ENCODE results near the gene ZNF282. TPM values are rescaled to one million over a fixed set of nuclear protein-coding genes. Genes with fewer than 3 reads are reported as not detected.
"Not testable (repeated sequence)": the region's sequence is repeated elsewhere in the genome, so short reads cannot be mapped to it uniquely, and the experiment has no call there.

ZNF282 gene
- total RNA-seq, 2 donors from 2014 or later = 103 to 105 TPM

- peak overlapping the region; percentile 66 for H3K27ac Mint-ChIP-seq
- ATAC-seq (replicated peaks) = peak; percentile 12
- no peak overlapping the region for H3K4me3 Mint-ChIP-seq
- H3K9me3 Mint-ChIP-seq = no peaks in the 10 kb centered on the region
- peaks cover 12% of the 10 kb centered on the region for H3K4me1 Mint-ChIP-seq
- no peaks in the 10 kb centered on the region for H3K27me3 Mint-ChIP-seq
- H3K36me3 Mint-ChIP-seq (ENCODE audit: low read depth) = peaks cover 48% of the 10 kb centered on the region
These were observed 30.3 kb downstream of the ZNF282 start for GRCh38 chr7:149225656-149226055.

- not testable (repeated sequence) for H3K27me3 Mint-ChIP-seq; H3K4me3 Mint-ChIP-seq; H3K9me3 Mint-ChIP-seq; H3K4me1 Mint-ChIP-seq; ATAC-seq (replicated peaks)
- H3K36me3 Mint-ChIP-seq (ENCODE audit: low read depth) = peaks cover 40% of the 10 kb centered on the region
- peak overlapping the region; percentile 65 for H3K27ac Mint-ChIP-seq
These were observed 31.0 kb downstream of the ZNF282 start for GRCh38 chr7:149226366-149226765.

GRCh38 chr7:149226840-149227494, 31.6 kb downstream of the ZNF282 start:
- peaks cover 6% of the 10 kb centered on the region for H3K4me1 Mint-ChIP-seq
- H3K27ac Mint-ChIP-seq = peak overlapping the region; percentile 65
- H3K36me3 Mint-ChIP-seq (ENCODE audit: low read depth) = peaks cover 34% of the 10 kb centered on the region
- H3K27me3 Mint-ChIP-seq = no peaks in the 10 kb centered on the region
- peak; percentile 9 for ATAC-seq (replicated peaks)
- H3K9me3 Mint-ChIP-seq = no peaks in the 10 kb centered on the region
- H3K4me3 Mint-ChIP-seq = no peak overlapping the region

DNA sequence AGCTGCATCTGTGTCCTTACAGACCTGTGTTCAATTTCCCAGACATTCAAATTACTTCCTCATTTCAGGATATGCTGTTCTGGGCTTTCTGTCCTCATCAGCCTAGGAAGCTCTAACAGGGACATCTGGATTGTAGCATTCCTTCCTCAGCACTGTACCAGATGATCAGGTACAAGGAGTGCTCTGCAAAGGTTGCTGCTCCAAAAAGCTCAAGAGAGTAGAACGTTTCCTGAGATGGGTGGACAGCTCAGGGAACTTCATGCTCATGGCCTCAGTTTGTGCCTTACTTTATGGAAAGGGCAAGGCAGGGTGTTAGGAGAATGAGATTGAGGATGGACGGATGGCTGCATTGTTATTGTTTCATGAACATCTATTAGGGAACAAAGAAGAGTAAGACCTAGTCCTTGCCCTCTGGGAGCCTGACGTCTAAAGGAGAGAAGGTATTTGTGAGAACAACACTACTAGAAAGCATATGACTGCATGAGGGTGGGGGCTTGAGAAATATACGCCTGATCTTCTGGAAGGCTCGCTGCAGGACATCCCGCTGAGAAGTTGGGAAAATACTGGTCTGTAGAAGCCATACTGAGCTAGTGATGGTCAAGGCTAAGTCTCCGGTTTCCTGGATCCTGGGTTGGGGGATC, 33.6 kb downstream of the ZNF282 start:
- peaks cover 12% of the 10 kb centered on the region for H3K27me3 Mint-ChIP-seq
- ATAC-seq (replicated peaks) = peak; percentile 1
- peaks cover 6% of the 10 kb centered on the region for H3K4me1 Mint-ChIP-seq
- no peak overlapping the region for H3K4me3 Mint-ChIP-seq
- peak overlapping the region; percentile 29 for H3K27ac Mint-ChIP-seq
- no peaks in the 10 kb centered on the region for H3K9me3 Mint-ChIP-seq
- peaks cover 21% of the 10 kb centered on the region for H3K36me3 Mint-ChIP-seq (ENCODE audit: low read depth)

- ATAC-seq (replicated peaks) = peak; percentile 6
- Mint-ChIP-seq H3K27ac (peak overlapping the region; percentile 29), H3K9me3 (no peaks in the 10 kb centered on the region)
These were observed 34.2 kb downstream of the ZNF282 start for GRCh38 chr7:149229526-149229925.

DNA sequence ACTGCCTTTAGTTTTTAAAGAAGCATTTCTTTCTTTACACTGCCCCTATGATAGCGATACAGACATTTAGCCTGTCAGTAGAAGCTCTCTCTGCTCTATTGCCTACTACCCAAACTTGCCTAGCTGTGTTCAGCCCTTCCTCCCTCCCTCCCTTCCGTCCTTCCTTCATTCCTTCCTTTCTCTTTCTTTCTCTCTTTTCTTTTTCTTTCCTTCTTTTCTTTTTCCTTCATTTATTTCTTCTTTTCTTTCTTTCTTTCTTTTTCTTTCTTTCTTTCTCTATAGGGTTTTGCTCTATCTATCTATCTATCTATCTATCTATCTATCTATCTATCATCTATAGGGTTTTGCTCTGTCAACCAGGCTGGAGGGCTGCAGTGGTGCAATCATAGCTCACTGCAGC, 37.0 kb downstream of the ZNF282 start:
- peaks cover 21% of the 10 kb centered on the region for H3K27me3 Mint-ChIP-seq
- H3K9me3 Mint-ChIP-seq = no peaks in the 10 kb centered on the region
- H3K4me1 Mint-ChIP-seq = peaks cover 6% of the 10 kb centered on the region
- ATAC-seq (replicated peaks) = no peak
- no peak overlapping the region for H3K4me3 Mint-ChIP-seq
- no peaks in the 10 kb centered on the region for H3K36me3 Mint-ChIP-seq (ENCODE audit: low read depth)
- no peak overlapping the region for H3K27ac Mint-ChIP-seq

More at GRCh38 chr7:149229526-149229925, 34.2 kb downstream of the ZNF282 start:
- peaks cover 6% of the 10 kb centered on the region for H3K4me1 Mint-ChIP-seq
- H3K4me3 Mint-ChIP-seq = no peak overlapping the region
- H3K36me3 Mint-ChIP-seq (ENCODE audit: low read depth) = peaks cover 21% of the 10 kb centered on the region
- H3K27me3 Mint-ChIP-seq = peaks cover 14% of the 10 kb centered on the region

GRCh38 chr7:149233655-149234204, 38.4 kb downstream of the ZNF282 start:
- peak; percentile 33 for ATAC-seq (replicated peaks)
- H3K36me3 Mint-ChIP-seq (ENCODE audit: low read depth); H3K4me3 Mint-ChIP-seq; H3K27ac Mint-ChIP-seq; H3K9me3 Mint-ChIP-seq: not testable (repeated sequence)
- peaks cover 13% of the 10 kb centered on the region for H3K4me1 Mint-ChIP-seq
- H3K27me3 Mint-ChIP-seq = peaks cover 21% of the 10 kb centered on the region

DNA sequence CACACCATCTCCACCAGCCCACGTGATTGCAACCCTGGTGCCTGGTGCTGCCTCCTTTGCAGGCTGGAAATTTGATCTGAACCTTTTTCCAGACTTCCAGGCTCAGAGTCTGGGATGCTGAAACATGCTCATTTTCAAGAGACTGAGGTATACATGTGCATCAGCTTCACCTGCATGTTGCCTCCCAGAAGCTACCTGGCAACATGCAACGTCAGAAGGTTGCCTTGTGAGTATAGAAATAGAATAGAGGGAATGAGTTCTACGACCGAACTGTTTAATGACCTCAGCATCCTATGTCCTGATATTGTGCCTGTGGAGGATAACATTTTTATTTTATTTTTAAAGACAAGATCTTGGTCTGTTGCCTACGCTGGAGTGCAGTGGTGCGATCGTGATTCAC, 42.2 kb downstream of the ZNF282 start:
- H3K4me3 Mint-ChIP-seq = no peak overlapping the region
- H3K4me1 Mint-ChIP-seq = peaks cover 14% of the 10 kb centered on the region
- H3K9me3 Mint-ChIP-seq = peaks cover under 1% of the 10 kb centered on the region
- ATAC-seq (replicated peaks) = no peak
- H3K36me3 Mint-ChIP-seq (ENCODE audit: low read depth) = peaks cover 17% of the 10 kb centered on the region
- peaks cover 18% of the 10 kb centered on the region for H3K27me3 Mint-ChIP-seq
- H3K27ac Mint-ChIP-seq = peak overlapping the region; percentile 81

- H3K9me3 Mint-ChIP-seq = peaks cover 3% of the 10 kb centered on the region
- peaks cover 22% of the 10 kb centered on the region for H3K36me3 Mint-ChIP-seq (ENCODE audit: low read depth)
- peaks cover 18% of the 10 kb centered on the region for H3K4me1 Mint-ChIP-seq
- ATAC-seq (replicated peaks) = peak; percentile 36
- H3K27me3 Mint-ChIP-seq = peaks cover 12% of the 10 kb centered on the region
- H3K27ac Mint-ChIP-seq = peak overlapping the region; percentile 81
- peak overlapping the region; percentile 93 for H3K4me3 Mint-ChIP-seq
These were observed 42.7 kb downstream of the ZNF282 start for GRCh38 chr7:149238051-149238450.

DNA sequence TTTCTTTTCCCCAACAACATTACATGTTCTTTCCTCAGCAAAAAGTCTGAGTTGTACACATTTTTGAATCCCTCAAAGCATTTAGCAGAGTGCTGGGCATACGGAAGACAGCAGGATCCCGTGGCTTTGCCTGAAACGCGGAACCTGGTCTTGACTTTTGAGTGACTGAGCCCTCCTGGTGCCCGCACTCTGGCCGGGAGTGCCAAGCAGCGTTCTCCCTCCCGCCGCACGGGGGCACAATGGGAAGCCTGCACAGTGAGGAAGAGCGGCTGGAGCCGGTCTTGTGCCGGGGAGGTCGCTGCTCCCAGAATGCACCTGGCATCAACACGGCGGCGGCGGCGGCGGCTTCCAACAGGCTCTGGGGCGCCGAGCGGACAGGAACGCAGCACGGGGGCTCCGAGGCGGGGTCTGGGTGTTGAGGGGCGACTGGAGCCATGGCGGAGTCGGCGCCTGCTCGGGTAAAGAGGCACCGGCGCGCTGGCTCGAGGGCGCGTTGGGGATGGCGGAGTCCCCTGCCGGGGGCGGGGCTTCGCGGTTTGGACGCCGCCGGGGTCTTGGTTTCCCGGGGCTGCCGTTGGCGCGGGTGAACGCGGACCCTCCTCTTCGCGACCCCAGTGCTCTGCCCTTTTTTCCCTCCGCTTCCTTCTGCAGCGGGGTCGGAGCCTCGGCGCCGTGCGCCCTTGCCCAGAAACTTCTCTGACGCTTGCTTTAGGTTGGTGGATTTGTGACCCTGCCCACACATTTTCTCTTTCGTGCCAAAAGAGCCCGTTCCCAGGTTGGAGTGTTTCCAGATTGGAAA, 44.2 kb downstream of the ZNF282 start, which contains the start of gene ZNF212:
Gene ZNF212 (plus strand): TSS at position 307 of the 799 bp plus-strand sequence. CDS start 128 bp downstream, at position 435.
- ATAC-seq (replicated peaks) = peak; percentile 95
- peaks cover 23% of the 10 kb centered on the region for H3K36me3 Mint-ChIP-seq (ENCODE audit: low read depth)
- peaks cover 19% of the 10 kb centered on the region for H3K4me1 Mint-ChIP-seq
- peaks cover 3% of the 10 kb centered on the region for H3K9me3 Mint-ChIP-seq
- H3K4me3 Mint-ChIP-seq = peak within 1 kb of the TSS; percentile 93
- peaks cover 6% of the 10 kb centered on the region for H3K27me3 Mint-ChIP-seq
- peak within 1 kb of the TSS; percentile 81 for H3K27ac Mint-ChIP-seq

DNA sequence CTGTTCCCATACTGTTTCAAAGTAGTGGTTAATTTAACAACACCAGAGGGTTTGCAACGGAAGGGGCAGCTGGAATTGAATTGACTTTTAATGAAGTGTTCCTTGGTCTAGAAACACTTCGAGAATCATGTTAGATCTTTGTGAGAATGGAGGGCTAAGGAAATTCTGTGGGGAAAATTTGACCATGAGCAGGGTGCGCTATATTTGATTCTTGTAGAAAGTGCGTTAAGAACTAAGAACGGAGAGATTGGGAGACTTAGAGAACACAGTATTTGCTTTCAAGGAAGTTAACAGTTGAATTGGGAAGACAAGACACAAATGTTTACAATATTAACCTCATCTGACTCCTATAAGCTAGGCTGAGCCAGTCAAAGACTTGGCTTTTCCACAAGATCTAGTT, 45.3 kb downstream of the ZNF282 start:
- peaks cover 25% of the 10 kb centered on the region for H3K4me1 Mint-ChIP-seq
- H3K4me3 Mint-ChIP-seq = peak overlapping the region; percentile 93
- H3K27ac Mint-ChIP-seq = peak overlapping the region; percentile 81
- peaks cover 6% of the 10 kb centered on the region for H3K27me3 Mint-ChIP-seq
- no peak for ATAC-seq (replicated peaks)
- peaks cover 26% of the 10 kb centered on the region for H3K36me3 Mint-ChIP-seq (ENCODE audit: low read depth)
- H3K9me3 Mint-ChIP-seq = peaks cover 3% of the 10 kb centered on the region

- H3K4me3 Mint-ChIP-seq = peak overlapping the region; percentile 93
- H3K9me3 Mint-ChIP-seq = peaks cover 3% of the 10 kb centered on the region
- H3K27me3 Mint-ChIP-seq = peaks cover 3% of the 10 kb centered on the region
- H3K36me3 Mint-ChIP-seq (ENCODE audit: low read depth) = peaks cover 35% of the 10 kb centered on the region
- H3K4me1 Mint-ChIP-seq = peaks cover 31% of the 10 kb centered on the region
- H3K27ac Mint-ChIP-seq = peak overlapping the region; percentile 48
- ATAC-seq (replicated peaks) = no peak
These were observed 46.4 kb downstream of the ZNF282 start for GRCh38 chr7:149241696-149242095.

GRCh38 chr7:149245244-149245643, 49.9 kb downstream of the ZNF282 start:
- H3K27ac Mint-ChIP-seq = peak overlapping the region; percentile 99
- peaks cover 65% of the 10 kb centered on the region for H3K36me3 Mint-ChIP-seq (ENCODE audit: low read depth)
- peak overlapping the region; percentile 82 for H3K4me3 Mint-ChIP-seq

DNA sequence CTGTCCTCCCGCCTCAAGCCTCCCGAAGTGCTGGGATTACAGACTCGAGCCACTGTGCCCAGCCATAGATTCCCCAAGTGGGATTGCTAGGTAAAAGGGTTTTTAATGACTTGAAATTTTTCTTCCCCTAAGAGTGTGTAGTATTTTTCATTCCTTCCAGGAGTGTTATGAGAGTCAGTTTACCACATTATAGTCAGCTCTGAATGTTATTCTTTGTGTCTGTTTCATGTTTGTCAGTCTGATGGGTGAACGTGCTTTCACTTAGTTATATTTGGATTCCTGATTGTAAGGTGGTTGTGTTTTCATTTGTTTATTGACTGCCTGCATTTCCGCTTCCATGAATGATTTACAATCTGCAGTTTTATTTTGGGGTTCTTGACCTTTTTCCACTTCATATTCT, 50.4 kb downstream of the ZNF282 start:
- H3K9me3 Mint-ChIP-seq = peaks cover 3% of the 10 kb centered on the region
- H3K27ac Mint-ChIP-seq = peak overlapping the region; percentile 99
- ATAC-seq (replicated peaks) = peak; percentile 70
- peaks cover 65% of the 10 kb centered on the region for H3K36me3 Mint-ChIP-seq (ENCODE audit: low read depth)
- H3K27me3 Mint-ChIP-seq = no peaks in the 10 kb centered on the region
- H3K4me1 Mint-ChIP-seq = peaks cover 39% of the 10 kb centered on the region
- peak overlapping the region; percentile 82 for H3K4me3 Mint-ChIP-seq

More at GRCh38 chr7:149245244-149245643, 49.9 kb downstream of the ZNF282 start:
- Mint-ChIP-seq H3K27me3 (no peaks in the 10 kb centered on the region), H3K4me1 (peaks cover 44% of the 10 kb centered on the region), H3K9me3 (peaks cover 3% of the 10 kb centered on the region)
- peak; percentile 83 for ATAC-seq (replicated peaks)
